ENCODE measurements around the gene POLR1E. TPM values are rescaled to one million over a fixed set of nuclear protein-coding genes. Genes with fewer than 3 reads are reported as not detected.
"Not testable (repeated sequence)": the region's sequence is repeated elsewhere in the genome, so short reads cannot be mapped to it uniquely, and the experiment has no call there.

Gene POLR1E
- polyA plus RNA-seq, 3 donors: 2.3 to 4.1 (median 2.4) TPM

GRCh38 chr9:37474438-37474837 is 11.3 kb upstream of the POLR1E start:
- Histone ChIP-seq H3K79me2 (ENCODE audit: insufficient read depth, low read length) (no peaks in the 10 kb centered on the region), H3K9ac (ENCODE audit: insufficient read depth, low read length, poor library complexity, severe bottlenecking) (no peak overlapping the region), H4K20me1 (ENCODE audit: insufficient read depth, low read length) (no peaks in the 10 kb centered on the region), H3K27ac (ENCODE audit: low read depth in 1 of 2, low read length in 2 of 2) (no peak overlapping the region), H3K4me1 (ENCODE audit: control insufficient read depth in 1 of 2, insufficient read depth in 2 of 2, low read length in 2 of 2) (peaks cover 2 to 8% of the 10 kb centered on the region in 2 donors), H2AFZ (ENCODE audit: insufficient read depth, low read depth, low read length, poor library complexity, severe bottlenecking) (no peak overlapping the region), H3K36me3 (replicated peaks in 1 of 2; ENCODE audit: control insufficient read depth in 1 of 2, insufficient read depth in 2 of 2, low read length in 2 of 2) (no peaks in the 10 kb centered on the region), H3K4me2 (replicated peaks; ENCODE audit: extremely low read depth, low read length, poor library complexity, severe bottlenecking) (no peak overlapping the region), H3K4me3 (replicated peaks in 1 of 3; ENCODE audit: low read depth in 2 of 3, low read length in 3 of 3) (no peak overlapping the region), H3K9me3 (replicated peaks in 1 of 2; ENCODE audit: control insufficient read depth in 1 of 2, insufficient read depth in 1 of 2, low read length in 2 of 2) (peaks cover 13 to 16% of the 10 kb centered on the region in 2 donors), H3K27me3 (ENCODE audit: control insufficient read depth in 2 of 2, insufficient read depth in 2 of 2, low read length in 2 of 2) (peaks cover 3% of the 10 kb centered on the region in 2 donors)
- peaks cover 7% of the 10 kb centered on the region for H3K4me1 Mint-ChIP-seq
- no peak for DNase-seq
- H3K27ac Mint-ChIP-seq: no peak overlapping the region
- WGBS (ENCODE audit: insufficient coverage): no CpG with 5 or more reads among the region's 3 CpGs
- intact Hi-C loops (cut with micrococcal nuclease): no loop called here
- H3K4me3 Mint-ChIP-seq: no peak overlapping the region
- TF ChIP-seq CTCF (IDR thresholded peaks at IDR 0.05): no peak
- peaks cover 5 to 29% (median 20%) of the 10 kb centered on the region in 7 donors for H3K9me3 Mint-ChIP-seq
- no peaks in the 10 kb centered on the region for H3K36me3 Mint-ChIP-seq
- H3K27me3 Mint-ChIP-seq (ENCODE audit: low read depth in 3 of 3): peaks cover 8 to 13% (median 9%) of the 10 kb centered on the region in 3 donors

- 87% methylated on average over 11 of the region's 11 CpGs for WGBS (ENCODE audit: insufficient coverage)
- Histone ChIP-seq H3K4me1 (ENCODE audit: control insufficient read depth in 1 of 2, insufficient read depth in 2 of 2, low read length in 2 of 2) (peaks cover 1 to 6% of the 10 kb centered on the region in 2 donors), H3K27ac (ENCODE audit: low read depth in 1 of 2, low read length in 2 of 2) (no peak overlapping the region), H3K4me2 (replicated peaks; ENCODE audit: extremely low read depth, low read length, poor library complexity, severe bottlenecking) (no peak overlapping the region), H3K36me3 (replicated peaks in 1 of 2; ENCODE audit: control insufficient read depth in 1 of 2, insufficient read depth in 2 of 2, low read length in 2 of 2) (no peaks in the 10 kb centered on the region), H2AFZ (ENCODE audit: insufficient read depth, low read depth, low read length, poor library complexity, severe bottlenecking) (no peak overlapping the region), H4K20me1 (ENCODE audit: insufficient read depth, low read length) (no peaks in the 10 kb centered on the region), H3K27me3 (ENCODE audit: control insufficient read depth in 2 of 2, insufficient read depth in 2 of 2, low read length in 2 of 2) (peaks cover 3 to 5% of the 10 kb centered on the region in 2 donors), H3K4me3 (replicated peaks in 1 of 3; ENCODE audit: low read depth in 2 of 3, low read length in 3 of 3) (no peak overlapping the region), H3K79me2 (ENCODE audit: insufficient read depth, low read length) (no peaks in the 10 kb centered on the region), H3K9me3 (replicated peaks in 1 of 2; ENCODE audit: control insufficient read depth in 1 of 2, insufficient read depth in 1 of 2, low read length in 2 of 2) (peaks cover 13 to 16% of the 10 kb centered on the region in 2 donors), H3K9ac (ENCODE audit: insufficient read depth, low read length, poor library complexity, severe bottlenecking) (no peak overlapping the region)
- Mint-ChIP-seq H3K27me3 (ENCODE audit: low read depth in 3 of 3) (peaks cover 12 to 14% (median 13%) of the 10 kb centered on the region in 3 donors), H3K4me3 (peak overlapping the region in 1 of 2 donors; percentile 43), H3K36me3 (no peaks in the 10 kb centered on the region), H3K9me3 (peaks cover 5 to 29% (median 20%) of the 10 kb centered on the region in 7 donors), H3K27ac (no peak overlapping the region), H3K4me1 (peaks cover 6% of the 10 kb centered on the region)
- no peak for TF ChIP-seq CTCF (IDR thresholded peaks at IDR 0.05)
- no peak for DNase-seq
- intact Hi-C loops (cut with micrococcal nuclease): no loop called here
Observed at GRCh38 chr9:37476930-37477329, 8.8 kb upstream of the POLR1E start.

GRCh38 chr9:37477443-37477842 is 8.3 kb upstream of the POLR1E start:
- H3K9me3 ChIP-seq (replicated peaks in 1 of 2; ENCODE audit: control insufficient read depth in 1 of 2, insufficient read depth in 1 of 2, low read length in 2 of 2): peaks cover 13 to 16% of the 10 kb centered on the region in 2 donors
- DNase-seq; H3K4me2 ChIP-seq (replicated peaks; ENCODE audit: extremely low read depth, low read length, poor library complexity, severe bottlenecking); H3K4me1 ChIP-seq (ENCODE audit: control insufficient read depth in 1 of 2, insufficient read depth in 2 of 2, low read length in 2 of 2); H3K36me3 Mint-ChIP-seq; H3K4me3 ChIP-seq (replicated peaks in 1 of 3; ENCODE audit: low read depth in 2 of 3, low read length in 3 of 3); H3K4me1 Mint-ChIP-seq; H2AFZ ChIP-seq (ENCODE audit: insufficient read depth, low read depth, low read length, poor library complexity, severe bottlenecking); H3K79me2 ChIP-seq (ENCODE audit: insufficient read depth, low read length); intact Hi-C loops (cut with micrococcal nuclease); H3K4me3 Mint-ChIP-seq; H3K27me3 ChIP-seq (ENCODE audit: control insufficient read depth in 2 of 2, insufficient read depth in 2 of 2, low read length in 2 of 2); H4K20me1 ChIP-seq (ENCODE audit: insufficient read depth, low read length); H3K9ac ChIP-seq (ENCODE audit: insufficient read depth, low read length, poor library complexity, severe bottlenecking); H3K27ac ChIP-seq (ENCODE audit: low read depth in 1 of 2, low read length in 2 of 2); H3K36me3 ChIP-seq (replicated peaks in 1 of 2; ENCODE audit: control insufficient read depth in 1 of 2, insufficient read depth in 2 of 2, low read length in 2 of 2); H3K27ac Mint-ChIP-seq: not testable (repeated sequence)
- 93% methylated on average over 3 of the region's 4 CpGs for WGBS (ENCODE audit: insufficient coverage)
- H3K27me3 Mint-ChIP-seq (ENCODE audit: low read depth in 3 of 3): peaks cover 9 to 16% (median 14%) of the 10 kb centered on the region in 3 donors
- peaks cover 5 to 29% (median 20%) of the 10 kb centered on the region in 7 donors for H3K9me3 Mint-ChIP-seq
